WTC11 (cell line): Measurements from ENCODE around the gene SNX20.

Experiments used
- CREM ChIP-seq: sonication (generic); formaldehyde crosslinking; IDR thresholded peaks from 2 replicates; pipeline ENCODE4 v1.8.1; 2022; ENCODE audit warnings: mild to moderate bottlenecking, missing genetic modification reagents, moderate library complexity
- CTCF ChIP-seq: fragments of 200-600 bp; IDR thresholded peaks from 2 replicates; pipeline ENCODE4 v1.8.0; 2022; ENCODE audit warnings: antibody characterized with exemption
- HMGA2 ChIP-seq: fragments of 250-450 bp; sonication (Bioruptor Pico); IDR thresholded peaks from 2 replicates; pipeline ENCODE4 v1.4.0; 2021; ENCODE audit warnings: mild to moderate bottlenecking, moderate library complexity
- MAX ChIP-seq: sonication (generic); formaldehyde crosslinking; IDR thresholded peaks from 2 replicates; pipeline ENCODE4 v1.8.0; 2022; ENCODE audit warnings: mild to moderate bottlenecking, missing genetic modification reagents
- RORB ChIP-seq: fragments of 250-450 bp; sonication (Bioruptor Pico); IDR thresholded peaks from 2 replicates; pipeline ENCODE4 v1.9.0; 2021; ENCODE audit warnings: mild to moderate bottlenecking
- ZNF121 ChIP-seq: sonication (generic); formaldehyde crosslinking; IDR thresholded peaks from 2 replicates; pipeline ENCODE4 v1.8.0; 2023; ENCODE audit warnings: missing genetic modification reagents
- ZNF317 ChIP-seq: sonication (generic); formaldehyde crosslinking; IDR thresholded peaks from 2 replicates; pipeline ENCODE4 v1.8.1; 2023; ENCODE audit warnings: low read depth, mild to moderate bottlenecking, moderate library complexity, missing genetic modification reagents, borderline replicate concordance
- TF ChIP-seq, protein P1 (sequence below): sonication (generic); formaldehyde crosslinking; conservative IDR thresholded peaks from 2 replicates; pipeline ENCODE4 v1.8.1; 2022; ENCODE audit warnings: mild to moderate bottlenecking, missing genetic modification reagents

DNA sequence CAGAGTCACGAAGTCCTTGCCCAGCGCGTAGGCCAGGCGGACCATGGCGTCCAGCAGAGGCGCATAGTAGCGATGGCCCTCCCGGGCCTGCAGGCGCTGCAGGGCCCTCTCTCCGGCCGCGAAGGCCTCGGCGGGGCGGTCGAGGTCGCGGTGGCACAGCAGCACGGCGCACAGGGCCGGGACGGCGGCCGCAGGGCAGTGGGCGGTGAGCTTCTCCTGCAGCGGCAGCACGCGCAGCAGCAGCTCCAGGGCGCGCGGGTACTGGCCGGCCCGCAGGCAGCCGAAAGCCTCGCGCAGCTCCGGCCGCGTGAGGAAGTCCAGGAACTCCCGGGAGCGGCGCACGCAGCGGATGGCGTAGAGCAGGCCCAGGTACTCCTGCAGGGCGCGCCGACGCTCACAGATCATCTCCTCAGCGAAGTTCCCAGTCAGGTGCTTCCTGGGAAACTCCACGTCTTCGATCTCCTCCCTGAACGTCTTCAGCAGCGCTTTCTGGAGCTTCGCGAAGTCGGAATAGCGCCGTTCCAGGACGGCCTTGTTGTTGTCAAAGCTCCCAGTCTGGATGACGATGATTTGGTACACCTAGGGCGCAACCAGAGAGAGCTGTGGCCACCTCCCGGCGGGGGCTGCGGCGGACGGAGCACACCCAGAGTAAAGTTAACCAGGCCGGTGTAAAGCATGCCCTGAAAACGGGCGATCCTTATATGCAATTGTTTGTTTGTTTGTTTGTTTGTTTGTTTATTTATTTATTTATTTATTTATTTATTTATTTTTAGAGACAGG lies 7.4 kb downstream of the SNX20 start:
- TF ChIP-seq HMGA2 (CRISPR knock-in tag) (no peak), MAX (CRISPR knock-in tag) (no peak), ZNF121 (CRISPR knock-in tag) (no peak), RORB (no peak), CREM (no peak), CTCF (no peak), ZNF317 (no peak)
- TF ChIP-seq, protein P1, sequence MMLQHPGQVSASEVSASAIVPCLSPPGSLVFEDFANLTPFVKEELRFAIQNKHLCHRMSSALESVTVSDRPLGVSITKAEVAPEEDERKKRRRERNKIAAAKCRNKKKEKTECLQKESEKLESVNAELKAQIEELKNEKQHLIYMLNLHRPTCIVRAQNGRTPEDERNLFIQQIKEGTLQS (CRISPR knock-in tag), result no peak
